HCT116 (cell line): ENCODE data around the gene GRIK5.

ENCODE experiments used
- CEBPB ChIP-seq: IDR thresholded peaks from 2 replicates; pipeline ENCODE4 v1.6.1; 2012; ENCODE audit warnings: low read depth
- EGR1 ChIP-seq: IDR thresholded peaks from 2 replicates; pipeline ENCODE4 v1.6.1; 2012; ENCODE audit warnings: low read depth
- EZH2phosphoT487 ChIP-seq: fragments of 200-600 bp; IDR thresholded peaks from 2 replicates; pipeline ENCODE4 v1.6.1; 2018; ENCODE audit warnings: antibody characterized with exemption, borderline replicate concordance
- JUND ChIP-seq: IDR thresholded peaks from 2 replicates; pipeline ENCODE4 v1.6.1; 2012
- POLR2A ChIP-seq: IDR thresholded peaks from 2 replicates; pipeline ENCODE4 v1.7.0; 2011; ENCODE audit warnings: borderline replicate concordance; ENCODE audit not compliant: insufficient read depth, insufficient read length; ENCODE audit errors: extremely low read depth
- POLR2AphosphoS5 ChIP-seq: IDR thresholded peaks from 2 replicates; pipeline ENCODE4 v1.6.1; 2011; ENCODE audit warnings: mild to moderate bottlenecking, low read depth, low read length, moderate library complexity
- RAD21 ChIP-seq: IDR thresholded peaks from 2 replicates; pipeline ENCODE4 v1.6.1; 2012; ENCODE audit warnings: low read depth, mild to moderate bottlenecking
- SRF ChIP-seq: IDR thresholded peaks from 2 replicates; pipeline ENCODE4 v1.6.1; 2012; ENCODE audit warnings: low read depth
- TCF7L2 ChIP-seq: IDR thresholded peaks from 2 replicates; pipeline ENCODE4 v1.7.0; 2011; ENCODE audit warnings: borderline replicate concordance, inconsistent platforms; ENCODE audit not compliant: insufficient read depth, insufficient read length; ENCODE audit errors: extremely low read depth
- ZNF274 ChIP-seq: fragments of 200-500 bp; sonication (Bioruptor generic); IDR thresholded peaks from 2 replicates; pipeline ENCODE4 v1.6.1; 2014; ENCODE audit warnings: mild to moderate bottlenecking, low read depth, low read length, inconsistent platforms
- TF ChIP-seq, protein P1 (sequence below), 3 experiments: fragments of 200-600 bp in 1 of 3; sonication (generic) in 1 of 3; IDR thresholded peaks in 2 of 3; conservative IDR thresholded peaks in 1 of 3; 2 replicates each; pipeline ENCODE4 v1.5.1; 2012 to 2017; ENCODE audit warnings: low read depth in 2 of 3, low read length in 2 of 3, antibody characterized with exemption in 1 of 3, borderline replicate concordance in 1 of 3, control low read depth in 1 of 3, mild to moderate bottlenecking in 1 of 3, mixed read lengths in 1 of 3, mixed run types in 1 of 3, moderate library complexity in 1 of 3; ENCODE audit not compliant: insufficient read depth in 1 of 3
- TF ChIP-seq, protein P2 (sequence below): IDR thresholded peaks from 2 replicates; pipeline ENCODE4 v1.6.1; 2012
- TF ChIP-seq, protein P3 (sequence below): IDR thresholded peaks from 2 replicates; pipeline ENCODE4 v1.6.1; 2012; ENCODE audit warnings: low read depth

DNA sequence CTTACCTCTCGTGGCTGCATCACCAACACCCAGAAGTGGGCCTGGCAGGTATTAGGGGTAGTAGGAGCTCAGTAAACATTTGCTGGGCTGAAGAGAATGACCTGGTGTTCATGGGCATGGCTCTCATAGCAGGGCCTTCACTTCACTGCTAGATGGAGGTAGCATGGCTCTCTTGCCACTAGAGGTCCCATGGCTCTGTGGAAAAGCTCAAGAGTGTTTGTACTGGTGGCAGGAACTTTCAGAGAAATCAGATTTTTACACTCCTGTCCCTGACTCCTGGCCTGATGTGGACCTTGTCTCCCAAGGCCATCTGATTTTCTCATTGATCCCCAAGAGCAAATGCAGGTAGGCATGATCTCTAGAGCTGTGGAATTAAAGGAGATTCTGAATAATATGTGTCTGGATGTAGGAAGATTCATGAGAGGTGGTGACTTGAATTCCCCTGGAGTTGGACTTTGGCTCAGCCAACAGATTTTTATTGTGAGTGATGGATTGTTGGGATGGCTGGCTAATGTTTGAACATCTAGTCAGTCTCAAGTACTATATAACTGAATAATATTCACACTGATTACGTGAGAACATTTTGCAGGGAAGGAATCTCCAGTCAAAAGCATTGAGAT, 11.7 kb upstream of the GRIK5 start:
- TF ChIP-seq, protein P1, sequence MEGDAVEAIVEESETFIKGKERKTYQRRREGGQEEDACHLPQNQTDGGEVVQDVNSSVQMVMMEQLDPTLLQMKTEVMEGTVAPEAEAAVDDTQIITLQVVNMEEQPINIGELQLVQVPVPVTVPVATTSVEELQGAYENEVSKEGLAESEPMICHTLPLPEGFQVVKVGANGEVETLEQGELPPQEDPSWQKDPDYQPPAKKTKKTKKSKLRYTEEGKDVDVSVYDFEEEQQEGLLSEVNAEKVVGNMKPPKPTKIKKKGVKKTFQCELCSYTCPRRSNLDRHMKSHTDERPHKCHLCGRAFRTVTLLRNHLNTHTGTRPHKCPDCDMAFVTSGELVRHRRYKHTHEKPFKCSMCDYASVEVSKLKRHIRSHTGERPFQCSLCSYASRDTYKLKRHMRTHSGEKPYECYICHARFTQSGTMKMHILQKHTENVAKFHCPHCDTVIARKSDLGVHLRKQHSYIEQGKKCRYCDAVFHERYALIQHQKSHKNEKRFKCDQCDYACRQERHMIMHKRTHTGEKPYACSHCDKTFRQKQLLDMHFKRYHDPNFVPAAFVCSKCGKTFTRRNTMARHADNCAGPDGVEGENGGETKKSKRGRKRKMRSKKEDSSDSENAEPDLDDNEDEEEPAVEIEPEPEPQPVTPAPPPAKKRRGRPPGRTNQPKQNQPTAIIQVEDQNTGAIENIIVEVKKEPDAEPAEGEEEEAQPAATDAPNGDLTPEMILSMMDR (IDR thresholded peaks at IDR 0.05 in 2 of 3, conservative IDR thresholded peaks at IDR 0.05 in 1 of 3; ENCODE audit: borderline replicate concordance in 1 of 3, insufficient read depth in 1 of 3, low read depth in 2 of 3, low read length in 2 of 3) = peak in 2 of 3 experiments; percentile 57 to 69; a peak in 4 of 6 replicates
- TF ChIP-seq POLR2AphosphoS5 (no peak), CEBPB (no peak), RAD21 (no peak), JUND (no peak), TCF7L2 (no peak), ZNF274 (no peak), EZH2phosphoT487 (no peak), POLR2A (no peak), SRF (no peak), EGR1 (no peak)
- TF ChIP-seq, protein P2, sequence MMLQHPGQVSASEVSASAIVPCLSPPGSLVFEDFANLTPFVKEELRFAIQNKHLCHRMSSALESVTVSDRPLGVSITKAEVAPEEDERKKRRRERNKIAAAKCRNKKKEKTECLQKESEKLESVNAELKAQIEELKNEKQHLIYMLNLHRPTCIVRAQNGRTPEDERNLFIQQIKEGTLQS = no peak
- TF ChIP-seq, protein P3, sequence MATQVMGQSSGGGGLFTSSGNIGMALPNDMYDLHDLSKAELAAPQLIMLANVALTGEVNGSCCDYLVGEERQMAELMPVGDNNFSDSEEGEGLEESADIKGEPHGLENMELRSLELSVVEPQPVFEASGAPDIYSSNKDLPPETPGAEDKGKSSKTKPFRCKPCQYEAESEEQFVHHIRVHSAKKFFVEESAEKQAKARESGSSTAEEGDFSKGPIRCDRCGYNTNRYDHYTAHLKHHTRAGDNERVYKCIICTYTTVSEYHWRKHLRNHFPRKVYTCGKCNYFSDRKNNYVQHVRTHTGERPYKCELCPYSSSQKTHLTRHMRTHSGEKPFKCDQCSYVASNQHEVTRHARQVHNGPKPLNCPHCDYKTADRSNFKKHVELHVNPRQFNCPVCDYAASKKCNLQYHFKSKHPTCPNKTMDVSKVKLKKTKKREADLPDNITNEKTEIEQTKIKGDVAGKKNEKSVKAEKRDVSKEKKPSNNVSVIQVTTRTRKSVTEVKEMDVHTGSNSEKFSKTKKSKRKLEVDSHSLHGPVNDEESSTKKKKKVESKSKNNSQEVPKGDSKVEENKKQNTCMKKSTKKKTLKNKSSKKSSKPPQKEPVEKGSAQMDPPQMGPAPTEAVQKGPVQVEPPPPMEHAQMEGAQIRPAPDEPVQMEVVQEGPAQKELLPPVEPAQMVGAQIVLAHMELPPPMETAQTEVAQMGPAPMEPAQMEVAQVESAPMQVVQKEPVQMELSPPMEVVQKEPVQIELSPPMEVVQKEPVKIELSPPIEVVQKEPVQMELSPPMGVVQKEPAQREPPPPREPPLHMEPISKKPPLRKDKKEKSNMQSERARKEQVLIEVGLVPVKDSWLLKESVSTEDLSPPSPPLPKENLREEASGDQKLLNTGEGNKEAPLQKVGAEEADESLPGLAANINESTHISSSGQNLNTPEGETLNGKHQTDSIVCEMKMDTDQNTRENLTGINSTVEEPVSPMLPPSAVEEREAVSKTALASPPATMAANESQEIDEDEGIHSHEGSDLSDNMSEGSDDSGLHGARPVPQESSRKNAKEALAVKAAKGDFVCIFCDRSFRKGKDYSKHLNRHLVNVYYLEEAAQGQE = no peak
